ENCODE data around the gene KRT2. TPM values are rescaled to one million over a fixed set of nuclear protein-coding genes. Genes with fewer than 3 reads are reported as not detected.

KRT2 gene
- total and polyA plus RNA-seq, 2 donors (not counting 1 experiment from before 2014, with no cell fraction given) = 0.04 TPM; not detected in 1

GRCh38 chr12:52686756-52687487 lies 34.9 kb upstream of the KRT2 start:
- POLR2A ChIA-PET = no interaction called here

More at GRCh38 chr12:52686756-52687487, 34.9 kb upstream of the KRT2 start:
- Mint-ChIP-seq H3K4me3 (no peak overlapping the region), H3K9me3 (ENCODE audit: insufficient read depth) (no peaks in the 10 kb centered on the region), H3K4me1 (peaks cover 12% of the 10 kb centered on the region), H3K27ac (no peak overlapping the region), H3K27me3 (peaks cover 54% of the 10 kb centered on the region)
- Histone ChIP-seq H4K20me1 (ENCODE audit: control insufficient read depth, insufficient read depth, low read length, poor library complexity, severe bottlenecking) (no peaks in the 10 kb centered on the region), H3K4me3 (ENCODE audit: control extremely low read depth in 1 of 5, extremely low read depth in 1 of 5, insufficient read depth in 1 of 5, low read depth in 2 of 5, low read length in 4 of 5) (no peak overlapping the region), H3K4me1 (ENCODE audit: control insufficient read depth in 2 of 2, insufficient read depth in 2 of 2, low read length in 2 of 2) (peaks cover 7 to 8% of the 10 kb centered on the region in 2 donors), H3K4me2 (replicated peaks; ENCODE audit: low read depth, low read length, poor library complexity, severe bottlenecking) (no peak overlapping the region), H3K27ac (ENCODE audit: low read length in 2 of 2) (no peak overlapping the region), H3K79me2 (ENCODE audit: control insufficient read depth, insufficient read depth, low read length) (no peaks in the 10 kb centered on the region), H3K9ac (ENCODE audit: low read length) (no peak overlapping the region), H3K36me3 (replicated peaks in 1 of 2; ENCODE audit: control extremely low read depth in 1 of 2, control insufficient read depth in 1 of 2, extremely low read depth in 1 of 2, insufficient read depth in 2 of 2, low read length in 1 of 2) (no peaks in the 10 kb centered on the region), H2AFZ (ENCODE audit: insufficient read depth, low read depth, low read length, poor library complexity, severe bottlenecking) (no peak overlapping the region), H3K9me3 (ENCODE audit: control extremely low read depth in 1 of 3, control insufficient read depth in 2 of 3, insufficient read depth in 1 of 3, low read length in 2 of 3) (no peaks in the 10 kb centered on the region), H3K27me3 (replicated peaks in 1 of 4; ENCODE audit: control extremely low read depth in 1 of 4, control insufficient read depth in 3 of 4, insufficient read depth in 4 of 4, low read length in 3 of 4) (peaks cover 0 to 24% (median 5%) of the 10 kb centered on the region in 4 experiments)
- TF ChIP-seq EZH2 (IDR thresholded peaks at IDR 0.05; ENCODE audit: borderline replicate concordance, insufficient read depth, low read depth, low read length, poor library complexity, severe bottlenecking) (no peak), CTCF (IDR thresholded peaks at IDR 0.05) (no peak)
- ATAC-seq (ENCODE audit: low read depth) (no peak), DNase-seq (no peak)
- CTCF ChIA-PET = no interaction called here
- intact Hi-C loops (cut with micrococcal nuclease) = no loop called here
- WGBS (ENCODE audit: insufficient coverage) = no CpG with 5 or more reads among the region's 9 CpGs

Measured in B cell (primary cell).